Activated CD4-positive, alpha-beta memory T cell treated with anti-CD3 and anti-CD28 coated beads for 36 hours (primary cell): ENCODE measurements around the gene CLNK. TPM values are rescaled to one million over a fixed set of nuclear protein-coding genes. Genes with fewer than 3 reads are reported as not detected.
A peak's percentile ranks its signal among the peaks of the same experiment; 100 is the strongest.

ENCODE experiments used
- CTCF ChIA-PET: fragments of 350-600 bp; sonication (Branson Sonifier 250); formaldehyde crosslinking; loops from one replicate; lab custom pipeline; 2021; ENCODE audit warnings: antibody characterized with exemption, inconsistent platforms; lab: Charles Lee
- POLR2A ChIA-PET: fragments of 350-600 bp; sonication (Branson Sonifier 250); formaldehyde crosslinking; loops from one replicate; lab custom pipeline; 2021; ENCODE audit warnings: antibody characterized with exemption; lab: Charles Lee
- DNase-seq: peaks from one replicate; pipeline ENCODE4 v3.0.0-alpha.2; 2020
- H3K27ac Mint-ChIP-seq: one replicate; pipeline ENCODE4 v1.8.0; 2021; ENCODE audit warnings: mixed read lengths
- H3K27me3 Mint-ChIP-seq: one replicate; pipeline ENCODE4 v1.8.0; 2021; ENCODE audit warnings: mixed read lengths
- H3K36me3 Mint-ChIP-seq: one replicate; pipeline ENCODE4 v1.8.0; 2021; ENCODE audit warnings: mixed read lengths
- H3K4me1 Mint-ChIP-seq: one replicate; pipeline ENCODE4 v1.8.0; 2021; ENCODE audit warnings: low read depth, mixed read lengths
- H3K4me3 Mint-ChIP-seq: one replicate; pipeline ENCODE4 v1.8.0; 2021; ENCODE audit warnings: mild to moderate bottlenecking, mixed read lengths
- H3K9me3 Mint-ChIP-seq: one replicate; pipeline ENCODE4 v1.8.0; 2021; ENCODE audit warnings: mixed read lengths
- intact Hi-C: fragments of 100-400 bp; cut with micrococcal nuclease; formaldehyde crosslinking; loops from one replicate; pipeline ENCODE4 v1.15.1; 2023
- total RNA-seq, 2 experiments: library from RNA; stranded (reverse); gene quantifications; one replicate each; pipeline ENCODE4 v1.2.3, GENCODE V29; 2021

The CLNK gene
- total RNA-seq, 2 experiments from 2014 or later, result not detected

- ChIA-PET POLR2A (no interaction called here), CTCF (interaction anchor here (2.5 kb wide), 1 partner anchor 19 kb away, joined by 9 read pairs; no protein-coding TSS in a partner anchor)
These were observed 204.0 kb downstream of the CLNK start for GRCh38 chr4:10480616-10481015.

GRCh38 chr4:10478621-10479020 lies 205.9 kb downstream of the CLNK start:
- Mint-ChIP-seq H3K27me3 (peaks cover 3% of the 10 kb centered on the region), H3K4me3 (no peak overlapping the region), H3K4me1 (no peaks in the 10 kb centered on the region), H3K9me3 (no peaks in the 10 kb centered on the region), H3K36me3 (no peaks in the 10 kb centered on the region), H3K27ac (no peak overlapping the region)
- ChIA-PET CTCF (no interaction called here), POLR2A (no interaction called here)
- intact Hi-C loops, result no loop called here
- DNase-seq, result no peak

More at GRCh38 chr4:10480616-10481015, 204.0 kb downstream of the CLNK start:
- Mint-ChIP-seq H3K4me1 (no peaks in the 10 kb centered on the region), H3K9me3 (no peaks in the 10 kb centered on the region), H3K4me3 (no peak overlapping the region), H3K27ac (no peak overlapping the region), H3K36me3 (no peaks in the 10 kb centered on the region), H3K27me3 (peaks cover 3% of the 10 kb centered on the region)
- DNase-seq, result no peak
- intact Hi-C loops, result no loop called here

- ChIA-PET CTCF (no interaction called here), POLR2A (no interaction called here)
- Mint-ChIP-seq H3K36me3 (no peaks in the 10 kb centered on the region), H3K4me1 (no peaks in the 10 kb centered on the region), H3K4me3 (no peak overlapping the region), H3K27me3 (no peaks in the 10 kb centered on the region), H3K27ac (no peak overlapping the region), H3K9me3 (no peaks in the 10 kb centered on the region)
- DNase-seq, result no peak
- intact Hi-C loops, result no loop called here
These were observed 214.1 kb downstream of the CLNK start for GRCh38 chr4:10470505-10470904.

DNA sequence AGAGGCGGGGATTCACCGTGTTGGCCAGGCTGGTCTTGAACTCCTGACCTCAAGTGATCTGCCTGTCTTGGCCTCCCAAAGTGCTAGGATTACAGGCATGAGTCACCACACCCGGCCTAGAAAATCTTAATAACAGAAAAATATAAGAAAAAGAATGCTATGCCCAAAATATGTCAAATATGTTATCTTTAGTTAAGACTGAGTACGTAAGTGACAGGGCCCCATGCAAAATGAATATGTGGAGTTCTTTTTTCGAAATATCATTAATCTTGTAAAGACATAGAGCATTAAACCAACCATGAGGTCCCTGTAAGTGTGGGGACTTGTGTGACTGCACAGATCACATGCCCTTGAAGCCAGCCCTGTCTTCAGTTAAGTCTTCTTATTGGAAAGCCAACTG lies 218.4 kb downstream of the CLNK start:
- peaks cover 33% of the 10 kb centered on the region for H3K27me3 Mint-ChIP-seq
- H3K36me3 Mint-ChIP-seq, result peaks cover 4% of the 10 kb centered on the region
- H3K4me1 Mint-ChIP-seq, result peaks cover 9% of the 10 kb centered on the region
- H3K27ac Mint-ChIP-seq, result no peak overlapping the region
- intact Hi-C loops, result no loop called here
- no peak overlapping the region for H3K4me3 Mint-ChIP-seq
- no peak for DNase-seq
- H3K9me3 Mint-ChIP-seq, result no peaks in the 10 kb centered on the region
- POLR2A ChIA-PET, result no interaction called here
- CTCF ChIA-PET, result no interaction called here

- Mint-ChIP-seq H3K36me3 (peaks cover 4% of the 10 kb centered on the region), H3K4me1 (peaks cover 20% of the 10 kb centered on the region), H3K27me3 (peaks cover 33% of the 10 kb centered on the region), H3K9me3 (no peaks in the 10 kb centered on the region), H3K27ac (no peak overlapping the region), H3K4me3 (no peak overlapping the region)
- no peak for DNase-seq
- intact Hi-C loops, result loop anchor here (5.0 kb wide), 1 partner anchor 194 kb away; no protein-coding TSS in a partner anchor
- ChIA-PET POLR2A (interaction anchor here (0.6 kb wide), 1 partner anchor 26 kb away, joined by 4 read pairs; no protein-coding TSS in a partner anchor), CTCF (interaction anchor here (0.7 to 2.7 kb wide), 3 partner anchors 11 to 181 kb away, joined by 4 to 28 read pairs (median 4); no protein-coding TSS in a partner anchor)
These were observed 221.7 kb downstream of the CLNK start for GRCh38 chr4:10462876-10463275.

GRCh38 chr4:10461850-10462400 lies 222.6 kb downstream of the CLNK start:
- CTCF ChIA-PET, result interaction anchor here (0.7 to 2.7 kb wide), 25 partner anchors 8 to 771 kb away, joined by 3 to 29 read pairs (median 4); no protein-coding TSS in a partner anchor
- H3K27me3 Mint-ChIP-seq, result peaks cover 33% of the 10 kb centered on the region
- intact Hi-C loops, result loop anchor here (1.0 to 5.0 kb wide), 5 partner anchors 76 to 345 kb away; partner anchors contain the start of gene WDR1
- POLR2A ChIA-PET, result interaction anchor here (2.0 kb wide), 1 partner anchor 345 kb away, joined by 9 read pairs; the partner anchor contains the start of gene WDR1
- H3K4me1 Mint-ChIP-seq, result peaks cover 24% of the 10 kb centered on the region
- H3K36me3 Mint-ChIP-seq, result peaks cover 4% of the 10 kb centered on the region
- no peak for DNase-seq
- peak overlapping the region; percentile 72 for H3K4me3 Mint-ChIP-seq
- H3K9me3 Mint-ChIP-seq, result no peaks in the 10 kb centered on the region
- no peak overlapping the region for H3K27ac Mint-ChIP-seq

DNA sequence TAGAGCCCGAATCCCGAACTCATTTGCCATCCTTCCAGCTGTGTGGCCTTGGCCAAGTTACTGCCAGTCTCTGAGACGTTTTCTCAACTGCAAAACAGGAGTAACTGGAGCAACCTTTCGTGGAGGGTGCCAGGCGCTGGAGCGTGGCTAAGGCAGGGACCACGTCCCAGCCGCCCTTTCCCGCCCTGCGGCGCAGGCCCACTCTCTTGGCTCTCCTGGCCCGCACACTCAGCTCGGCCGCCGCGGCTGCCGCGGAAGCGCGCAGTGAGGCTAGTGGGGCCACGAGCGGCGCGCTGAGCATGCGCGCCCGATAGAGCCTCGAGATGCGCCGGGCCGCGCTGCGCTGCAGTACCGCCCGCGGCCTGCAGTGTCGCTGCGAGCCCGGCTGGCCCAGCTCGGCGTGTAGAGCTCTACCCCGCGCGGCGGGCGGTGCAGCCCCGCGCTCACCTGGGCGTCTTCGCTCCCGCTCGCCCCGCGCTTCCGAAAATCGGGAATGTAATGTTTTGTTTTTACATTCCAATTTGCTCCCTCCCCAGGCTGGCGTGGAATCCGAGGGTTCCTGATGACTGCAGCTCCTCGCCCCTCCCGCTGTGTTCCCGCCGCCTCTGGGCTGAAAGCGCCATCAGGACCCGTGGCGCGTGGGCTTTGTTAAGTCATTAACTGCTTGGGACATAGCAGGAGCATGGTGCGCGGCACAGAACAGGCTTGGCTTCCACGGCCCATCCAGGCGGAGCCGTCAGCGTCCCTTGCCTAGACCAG lies 223.3 kb downstream of the CLNK start:
- DNase-seq, result peak; percentile 78
- POLR2A ChIA-PET, result interaction anchor here (2.0 kb wide), 1 partner anchor 344 kb away, joined by 9 read pairs; the partner anchor contains the start of gene WDR1
- Mint-ChIP-seq H3K4me1 (peaks cover 25% of the 10 kb centered on the region), H3K9me3 (no peaks in the 10 kb centered on the region), H3K36me3 (peaks cover 4% of the 10 kb centered on the region), H3K27ac (no peak overlapping the region), H3K27me3 (peaks cover 33% of the 10 kb centered on the region), H3K4me3 (peak overlapping the region; percentile 72)
- CTCF ChIA-PET, result interaction anchor here (0.6 to 2.7 kb wide), 30 partner anchors 8 to 770 kb away, joined by 3 to 29 read pairs (median 4); no protein-coding TSS in a partner anchor
- intact Hi-C loops, result loop anchor here (1.0 to 5.0 kb wide), 5 partner anchors 77 to 344 kb away; partner anchors contain the start of gene WDR1

- peaks cover 33% of the 10 kb centered on the region for H3K27me3 Mint-ChIP-seq
- CTCF ChIA-PET, result interaction anchor here (0.8 to 2.7 kb wide), 25 partner anchors 8 to 769 kb away, joined by 3 to 29 read pairs (median 4); no protein-coding TSS in a partner anchor
- H3K9me3 Mint-ChIP-seq, result no peaks in the 10 kb centered on the region
- H3K4me1 Mint-ChIP-seq, result peaks cover 31% of the 10 kb centered on the region
- POLR2A ChIA-PET, result interaction anchor here (0.6 to 2.0 kb wide), 2 partner anchors 343 to 1020 kb away, joined by 3 to 9 read pairs; partner anchors contain the start of gene WDR1
- DNase-seq, result peak; percentile 79
- intact Hi-C loops, result loop anchor here (1.0 to 5.0 kb wide), 6 partner anchors 78 to 344 kb away; partner anchors contain the start of gene WDR1
- H3K27ac Mint-ChIP-seq, result no peak overlapping the region
- peaks cover 4% of the 10 kb centered on the region for H3K36me3 Mint-ChIP-seq
- peak overlapping the region; percentile 30 for H3K4me3 Mint-ChIP-seq
These were observed 224.1 kb downstream of the CLNK start for GRCh38 chr4:10460313-10461047.

GRCh38 chr4:10459305-10459704 lies 225.3 kb downstream of the CLNK start:
- Mint-ChIP-seq H3K27ac (no peak overlapping the region), H3K4me1 (peaks cover 37% of the 10 kb centered on the region), H3K27me3 (peaks cover 23% of the 10 kb centered on the region), H3K4me3 (no peak overlapping the region), H3K36me3 (peaks cover 14% of the 10 kb centered on the region), H3K9me3 (no peaks in the 10 kb centered on the region)
- POLR2A ChIA-PET, result no interaction called here
- intact Hi-C loops, result no loop called here
- CTCF ChIA-PET, result no interaction called here
- no peak for DNase-seq

DNA sequence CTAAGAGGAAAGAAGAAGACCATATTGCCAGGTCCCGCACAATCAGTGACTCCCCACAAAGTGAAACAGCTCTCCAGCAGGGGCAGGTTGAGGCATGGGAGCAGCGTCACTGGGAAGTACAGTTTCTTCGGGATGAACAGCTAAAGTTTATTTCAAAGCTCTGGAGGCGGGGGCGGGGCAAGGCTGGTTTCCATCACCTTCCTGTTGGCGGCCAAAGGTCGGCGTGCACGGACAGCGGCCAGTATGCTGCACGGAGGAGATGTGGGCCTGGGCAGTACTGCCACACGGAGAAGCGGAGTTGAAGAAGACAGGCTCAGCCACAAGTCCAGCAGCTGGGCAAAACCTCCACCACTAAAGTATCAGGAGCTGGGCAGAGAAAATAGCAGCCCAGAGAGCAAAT lies 226.4 kb downstream of the CLNK start:
- intact Hi-C loops, result no loop called here
- Mint-ChIP-seq H3K4me1 (peaks cover 40% of the 10 kb centered on the region), H3K27me3 (peaks cover 19% of the 10 kb centered on the region), H3K4me3 (no peak overlapping the region), H3K27ac (no peak overlapping the region), H3K9me3 (no peaks in the 10 kb centered on the region), H3K36me3 (peaks cover 24% of the 10 kb centered on the region)
- no peak for DNase-seq
- POLR2A ChIA-PET, result interaction anchor here (1.6 to 2.0 kb wide), 2 partner anchors 340 to 342 kb away, joined by 5 to 8 read pairs; partner anchors contain the start of gene WDR1
- CTCF ChIA-PET, result interaction anchor here (0.9 kb wide), 1 partner anchor 298 kb away, joined by 3 read pairs; no protein-coding TSS in a partner anchor

DNA sequence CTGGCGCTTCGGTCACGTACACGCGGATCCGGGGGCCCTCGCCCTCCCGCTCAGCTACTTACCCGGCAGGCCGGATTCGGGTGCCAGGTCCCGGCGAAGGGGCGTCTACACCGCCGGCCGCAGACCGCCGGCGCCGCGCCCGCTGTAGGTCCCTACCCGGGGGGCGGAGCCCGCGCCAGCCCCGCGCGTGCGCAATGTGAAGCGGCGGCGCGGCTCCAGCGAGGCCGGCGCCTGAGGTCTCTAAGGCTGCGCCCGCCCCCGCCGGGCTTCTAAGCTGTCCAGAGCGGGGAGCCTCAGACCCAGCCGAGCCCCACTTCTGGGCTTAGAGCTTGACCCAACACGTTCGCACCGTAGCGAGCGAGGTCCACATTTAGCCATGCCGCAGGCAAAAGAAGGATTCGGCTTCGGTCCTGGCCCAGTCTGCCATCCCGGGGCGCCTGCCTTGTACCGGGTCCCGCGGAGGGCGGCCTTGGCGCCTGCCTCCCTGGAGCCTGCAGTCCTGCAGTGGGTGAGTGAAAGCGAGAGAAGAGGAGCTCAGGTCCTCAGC lies 227.2 kb downstream of the CLNK start, which contains the start of gene ZNF518B:
Gene ZNF518B (minus strand): TSS at position 172 of the 547 bp plus-strand sequence. CDS start 11,098 bp downstream, outside the sequence.
- Mint-ChIP-seq H3K27me3 (peaks cover 10% of the 10 kb centered on the region), H3K4me3 (peak within 1 kb of the TSS; percentile 87), H3K4me1 (peaks cover 40% of the 10 kb centered on the region), H3K36me3 (peaks cover 32% of the 10 kb centered on the region), H3K27ac (peak within 1 kb of the TSS; percentile 59), H3K9me3 (no peaks in the 10 kb centered on the region)
- intact Hi-C loops, result no loop called here
- POLR2A ChIA-PET, result interaction anchor here (1.4 to 2.0 kb wide), 3 partner anchors 19 to 341 kb away, joined by 3 to 8 read pairs (median 5); partner anchors contain the start of gene WDR1
- CTCF ChIA-PET, result interaction anchor here (0.7 to 1.4 kb wide), 4 partner anchors 80 to 1129 kb away, joined by 3 to 5 read pairs (median 4); no protein-coding TSS in a partner anchor
- DNase-seq, result peak; percentile 81
